ENCODE results near the gene PIGB. TPM values are rescaled to one million over a fixed set of nuclear protein-coding genes. Genes with fewer than 3 reads are reported as not detected.
"Not testable (repeated sequence)": the region's sequence is repeated elsewhere in the genome, so short reads cannot be mapped to it uniquely, and the experiment has no call there.

The PIGB gene
- total RNA-seq, 1 donor from 2014 or later = 9.1 TPM

DNA sequence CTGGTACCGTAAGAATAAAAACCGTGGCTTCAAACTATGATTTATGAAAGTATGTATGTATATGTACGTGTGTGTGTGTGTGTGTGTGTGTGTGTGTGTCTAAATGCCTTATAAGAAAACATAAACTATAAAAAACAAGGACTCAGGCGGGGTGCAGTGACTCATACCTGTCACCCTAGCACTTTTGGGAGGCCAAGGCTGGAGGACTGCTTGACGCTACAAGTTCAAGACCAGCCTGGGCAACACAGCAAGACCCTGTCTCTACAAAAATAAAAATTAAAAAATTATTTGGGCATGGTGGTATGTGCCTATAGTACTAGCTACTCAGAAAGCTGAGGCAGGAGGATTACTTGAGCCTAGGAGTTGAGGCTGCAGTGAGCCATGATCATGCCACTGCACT, 60.1 kb downstream of the PIGB start:
- DNase-seq (ENCODE audit: low read depth in 2 of 2) = no peak

DNA sequence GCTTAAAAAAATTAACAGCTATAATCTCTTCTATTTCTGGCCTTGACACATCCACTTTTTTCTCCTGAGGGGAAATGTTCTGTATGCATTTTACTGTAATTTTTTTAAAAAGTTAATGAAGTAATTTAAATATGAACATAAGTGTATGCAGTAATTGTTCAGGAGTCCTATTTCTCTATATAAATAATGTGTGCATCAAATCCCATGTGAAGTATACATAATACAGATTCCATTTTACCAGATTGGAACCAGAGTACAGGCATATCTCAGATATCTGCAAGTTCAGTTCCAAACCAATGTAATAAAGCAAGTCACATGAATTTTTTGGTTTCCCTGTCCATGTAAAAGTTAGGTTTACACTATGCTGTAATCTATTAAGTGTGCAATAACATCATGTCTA, 62.6 kb downstream of the PIGB start:
- DNase-seq (ENCODE audit: low read depth in 2 of 2) = no peak

- no peak for DNase-seq (ENCODE audit: low read depth in 2 of 2)
Measured at GRCh38 chr15:55383687-55384086, 64.7 kb downstream of the PIGB start.

GRCh38 chr15:55387027-55387426, 68.0 kb downstream of the PIGB start:
- no peak for DNase-seq (ENCODE audit: low read depth in 2 of 2)

DNA sequence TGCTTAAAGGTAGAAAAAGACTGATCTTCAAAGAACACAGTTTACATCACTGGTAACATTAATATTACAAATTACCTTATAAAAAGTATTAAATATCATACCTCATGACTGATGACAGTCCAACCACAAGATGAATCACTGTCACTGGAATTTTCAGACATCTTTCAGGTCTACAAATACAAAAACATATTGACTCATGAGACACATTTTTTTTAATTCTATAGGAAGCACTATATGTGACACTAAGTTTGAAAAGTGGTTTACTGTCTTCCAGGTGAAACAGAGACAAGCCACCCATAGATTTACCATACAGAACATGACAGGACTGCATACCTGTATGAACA, 70.2 kb downstream of the PIGB start:
- peak in 1 of 2 donors; percentile 15 for DNase-seq (ENCODE audit: low read depth in 2 of 2)

DNA sequence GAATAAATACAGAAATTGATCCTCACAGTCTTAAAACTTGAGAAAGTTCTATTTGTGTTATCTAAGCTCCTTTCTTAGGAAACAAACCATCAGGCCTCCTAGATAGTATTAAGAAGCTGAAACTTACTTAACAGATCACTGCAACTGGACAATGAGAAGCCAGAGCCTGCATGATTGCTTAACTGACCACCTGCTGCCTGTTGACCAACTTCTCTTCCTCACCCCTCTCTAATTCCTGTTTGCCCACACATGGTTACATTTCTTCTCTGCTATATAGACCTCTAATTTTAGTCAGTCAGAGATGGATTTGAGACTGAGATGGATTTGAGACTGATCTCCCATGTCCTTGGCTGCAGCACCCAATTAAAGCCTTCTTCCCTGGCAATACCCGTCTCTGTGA, 75.7 kb downstream of the PIGB start:
- DNase-seq (ENCODE audit: low read depth in 2 of 2) = no peak

DNA sequence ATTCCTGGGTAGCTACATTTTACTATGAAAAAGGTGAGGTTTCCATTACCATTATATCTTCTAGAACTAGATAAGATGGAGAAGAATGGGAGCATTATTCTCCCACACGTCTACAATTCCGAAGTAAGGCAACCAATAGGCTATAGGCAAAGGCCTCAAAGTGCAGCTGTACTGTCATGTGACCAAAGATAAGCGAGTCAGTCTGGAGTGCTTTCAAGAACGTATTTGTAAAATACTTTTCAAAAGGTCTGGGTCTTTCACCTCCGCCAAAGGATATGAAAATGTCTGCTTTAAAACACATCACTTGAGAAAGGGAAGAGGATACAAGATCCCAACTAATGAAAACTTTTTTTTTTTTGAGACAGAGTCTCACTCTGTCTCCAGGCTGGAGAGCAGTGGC, 79.2 kb downstream of the PIGB start:
- DNase-seq (ENCODE audit: low read depth in 2 of 2) = no peak

DNA sequence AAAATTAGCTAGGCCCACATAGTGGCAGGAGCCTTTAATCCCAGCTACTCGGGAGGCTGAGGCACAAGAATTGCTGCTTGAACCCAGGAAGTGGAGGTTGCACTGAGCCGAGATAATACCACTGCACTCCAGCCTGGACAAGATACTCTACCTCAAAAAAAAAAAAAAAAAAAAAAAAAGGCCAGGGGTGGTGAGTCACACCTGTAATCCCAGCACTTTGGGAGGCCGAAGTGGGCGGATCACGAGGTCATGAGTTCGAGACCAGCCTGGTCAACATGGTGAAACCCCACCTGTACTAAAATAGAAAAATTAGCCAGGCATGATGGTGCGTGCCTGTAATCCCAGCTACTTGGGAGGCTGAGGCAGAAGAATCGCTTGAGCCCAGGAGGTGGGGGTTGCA, 81.0 kb downstream of the PIGB start:
- not testable (repeated sequence) for DNase-seq (ENCODE audit: low read depth in 2 of 2)

GRCh38 chr15:55401786-55402246, 82.8 kb downstream of the PIGB start:
- DNase-seq (ENCODE audit: low read depth in 2 of 2) = no peak

- DNase-seq (ENCODE audit: low read depth in 2 of 2) = no peak
Measured at GRCh38 chr15:55402707-55403106, 83.7 kb downstream of the PIGB start.

DNA sequence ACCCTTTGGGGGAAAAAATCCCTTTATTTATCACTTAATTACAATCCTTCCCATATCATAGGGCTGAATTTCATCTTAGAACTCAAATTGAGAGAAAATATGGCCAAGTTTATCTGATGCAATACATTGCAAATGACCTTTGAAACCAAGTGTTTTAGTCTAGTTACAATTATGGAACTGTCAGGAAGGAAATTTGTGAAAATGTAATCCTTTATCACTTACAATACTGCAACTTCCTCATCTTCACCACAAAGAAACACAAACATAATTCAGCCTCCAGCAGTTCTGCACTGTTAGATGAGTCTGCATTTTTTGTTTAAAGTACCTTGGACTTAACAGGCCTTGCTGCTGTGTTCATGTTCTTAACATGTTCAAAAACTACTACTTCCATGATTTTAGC, 84.5 kb downstream of the PIGB start:
- DNase-seq (ENCODE audit: low read depth in 2 of 2) = peak in 1 of 2 donors; percentile 48

Other genes with a start within 250 kb of the PIGB start
- gene RSL24D1, start 122.3 kb upstream of the PIGB start, total RNA-seq = 47.2 and 60.2 TPM in 2 replicates
- gene RAB27A, start 29.4 kb upstream of the PIGB start, total RNA-seq = 6.2 and 6.8 TPM in 2 replicates
- gene PIGBOS1, start 99 bp upstream of the PIGB start, total RNA-seq = 4.8 and 5.3 TPM in 2 replicates
- 38.6 and 47.2 TPM in 2 replicates for gene CCPG1, start 89.1 kb downstream of the PIGB start, total RNA-seq
- gene PIERCE2, start 89.3 kb downstream of the PIGB start, total RNA-seq = 0.89 and 1.0 TPM in 2 replicates
- gene DNAAF4, start 189.0 kb downstream of the PIGB start, total RNA-seq = 0.89 and 1.3 TPM in 2 replicates

Measured in dermis microvascular lymphatic vessel endothelial cell (primary cell).